Epithelial cell of esophagus (primary cell): Measurements from ENCODE around the gene PRDM11.

Source experiments
- DNase-seq: peaks from one replicate; pipeline ENCODE4 v3.0.0; 2010; ENCODE audit warnings: low read depth
- H3K4me3 ChIP-seq: 2 replicates; pipeline ENCODE4 v1.5.1; 2011; ENCODE audit warnings: mild to moderate bottlenecking, low read length, control low read depth
- CTCF ChIP-seq: IDR thresholded peaks from 2 replicates; pipeline ENCODE4 v1.5.1; 2011; ENCODE audit warnings: low read depth, mild to moderate bottlenecking, low read length, control low read depth, inconsistent platforms; ENCODE audit not compliant: insufficient read depth; ENCODE audit errors: missing control alignments

Gene PRDM11

GRCh38 chr11:45151362-45151982 is 5.0 kb downstream of the PRDM11 start:
- no peak for DNase-seq
- no peak for TF ChIP-seq CTCF
- H3K4me3 ChIP-seq: no peak overlapping the region

- no peak overlapping the region for H3K4me3 ChIP-seq
- no peak for DNase-seq
- TF ChIP-seq CTCF: no peak
These were observed 6.5 kb downstream of the PRDM11 start for GRCh38 chr11:45152740-45153595.

- TF ChIP-seq CTCF: no peak
- no peak for DNase-seq
- H3K4me3 ChIP-seq: no peak overlapping the region
These were observed 7.8 kb downstream of the PRDM11 start for GRCh38 chr11:45154276-45154675.

GRCh38 chr11:45155058-45155551 is 8.7 kb downstream of the PRDM11 start:
- TF ChIP-seq CTCF: no peak
- DNase-seq: no peak
- no peak overlapping the region for H3K4me3 ChIP-seq

- H3K4me3 ChIP-seq: no peak overlapping the region
- no peak for TF ChIP-seq CTCF
- no peak for DNase-seq
These were observed 9.3 kb downstream of the PRDM11 start for GRCh38 chr11:45155627-45156180.

- no peak overlapping the region for H3K4me3 ChIP-seq
- no peak for TF ChIP-seq CTCF
- DNase-seq: peak; percentile 40
These were observed 9.8 kb downstream of the PRDM11 start for GRCh38 chr11:45156201-45156600.
